ENCODE measurements around the gene CARF. TPM values are rescaled to one million over a fixed set of nuclear protein-coding genes. Genes with fewer than 3 reads are reported as not detected.

The CARF gene
- total RNA-seq, 1 donor from 2014 or later: 16.5 TPM

- no peaks in the 10 kb centered on the region for H3K36me3 ChIP-seq
- peak overlapping the region in 1 of 2 donors; percentile 22 for H3K4me3 ChIP-seq
- H3K27me3 ChIP-seq: no peaks in the 10 kb centered on the region
- TF ChIP-seq POLR2AphosphoS5 (IDR thresholded peaks at IDR 0.05; ENCODE audit: insufficient read depth in 1 of 2, low read depth in 1 of 2) (no peak), POLR2A (IDR thresholded peaks at IDR 0.05) (no peak), CTCF (IDR thresholded peaks at IDR 0.05) (no peak)
- H3K4me1 ChIP-seq: peaks cover 68% of the 10 kb centered on the region
- DNase-seq (ENCODE audit: extremely low spot score in 2 of 2): no peak
- H3K27ac ChIP-seq: peak overlapping the region; percentile 95
- intact Hi-C loops (cut with DNase I): no loop called here
- no peaks in the 10 kb centered on the region for H3K9me3 ChIP-seq
Measured at GRCh38 chr2:203016716-203017115, 104.6 kb downstream of the CARF start.

GRCh38 chr2:203018181-203018580 is 106.1 kb downstream of the CARF start:
- H3K9me3 ChIP-seq: no peaks in the 10 kb centered on the region
- H3K36me3 ChIP-seq: no peaks in the 10 kb centered on the region
- no peak for DNase-seq (ENCODE audit: extremely low spot score in 2 of 2)
- H3K4me1 ChIP-seq: peaks cover 82% of the 10 kb centered on the region
- TF ChIP-seq POLR2AphosphoS5 (IDR thresholded peaks at IDR 0.05; ENCODE audit: insufficient read depth in 1 of 2, low read depth in 1 of 2) (peak in 1 of 2 donors; percentile 11), CTCF (IDR thresholded peaks at IDR 0.05) (no peak)
- H3K4me3 ChIP-seq: peak overlapping the region in 1 of 2 donors; percentile 22
- H3K27ac ChIP-seq: peak overlapping the region; percentile 95
- intact Hi-C loops (cut with DNase I): no loop called here
- H3K27me3 ChIP-seq: no peaks in the 10 kb centered on the region

GRCh38 chr2:203019142-203019541 is 107.1 kb downstream of the CARF start:
- H3K27me3 ChIP-seq: no peaks in the 10 kb centered on the region
- no peak overlapping the region for H3K27ac ChIP-seq
- no peaks in the 10 kb centered on the region for H3K36me3 ChIP-seq
- H3K4me1 ChIP-seq: peaks cover 74% of the 10 kb centered on the region
- H3K4me3 ChIP-seq: peak overlapping the region; percentile 12 to 22
- intact Hi-C loops (cut with DNase I): no loop called here
- H3K9me3 ChIP-seq: no peaks in the 10 kb centered on the region
- TF ChIP-seq CTCF (IDR thresholded peaks at IDR 0.05): no peak
- no peak for TF ChIP-seq POLR2A (IDR thresholded peaks at IDR 0.05)
- no peak for TF ChIP-seq POLR2AphosphoS5 (IDR thresholded peaks at IDR 0.05; ENCODE audit: insufficient read depth in 1 of 2, low read depth in 1 of 2)
- DNase-seq (ENCODE audit: extremely low spot score in 2 of 2): no peak

- intact Hi-C loops (cut with DNase I): no loop called here
- peaks cover 56% of the 10 kb centered on the region for H3K4me1 ChIP-seq
- H3K9me3 ChIP-seq: no peaks in the 10 kb centered on the region
- TF ChIP-seq POLR2AphosphoS5 (IDR thresholded peaks at IDR 0.05; ENCODE audit: insufficient read depth in 1 of 2, low read depth in 1 of 2) (no peak), CTCF (IDR thresholded peaks at IDR 0.05) (no peak), POLR2A (IDR thresholded peaks at IDR 0.05) (no peak)
- H3K27ac ChIP-seq: no peak overlapping the region
- no peak for DNase-seq (ENCODE audit: extremely low spot score in 2 of 2)
- no peak overlapping the region for H3K4me3 ChIP-seq
- H3K27me3 ChIP-seq: no peaks in the 10 kb centered on the region
- no peaks in the 10 kb centered on the region for H3K36me3 ChIP-seq
Measured at GRCh38 chr2:203021991-203022390, 109.9 kb downstream of the CARF start.

GRCh38 chr2:203022751-203023150 is 110.7 kb downstream of the CARF start:
- H3K9me3 ChIP-seq: no peaks in the 10 kb centered on the region
- DNase-seq (ENCODE audit: extremely low spot score in 2 of 2): no peak
- intact Hi-C loops (cut with DNase I): no loop called here
- H3K4me3 ChIP-seq: no peak overlapping the region
- peak overlapping the region; percentile 20 for H3K27ac ChIP-seq
- H3K36me3 ChIP-seq: no peaks in the 10 kb centered on the region
- TF ChIP-seq POLR2AphosphoS5 (IDR thresholded peaks at IDR 0.05; ENCODE audit: insufficient read depth in 1 of 2, low read depth in 1 of 2) (no peak), CTCF (IDR thresholded peaks at IDR 0.05) (no peak), POLR2A (IDR thresholded peaks at IDR 0.05) (no peak)
- H3K4me1 ChIP-seq: peaks cover 48% of the 10 kb centered on the region
- no peaks in the 10 kb centered on the region for H3K27me3 ChIP-seq
